HCT116 (cell line): Measurements from ENCODE around the gene CD247. TPM values are rescaled to one million over a fixed set of nuclear protein-coding genes. Genes with fewer than 3 reads are reported as not detected.

Experiments
- ATAC-seq: fragments of 200-7000 bp; cut with Tn5 transposase; 2 replicates; pipeline ENCODE4 v1.9.1; 2020; ENCODE audit warnings: mild to moderate bottlenecking, moderate library complexity
- BruUV-seq: library from RNA; stranded (reverse); fragments of 400-500 nt; replicated peaks from 2 replicates; lab custom pipeline; 2021; lab: Mats Ljungman, UMichigan
- CTCF ChIA-PET: fragments of 300-600 bp; sonication (Branson Sonifier 250); formaldehyde crosslinking; loops from one replicate; lab custom pipeline; 2021; ENCODE audit warnings: antibody characterized with exemption; lab: Charles Lee
- POLR2A ChIA-PET: fragments of 300-600, 350-600 bp; sonication (Branson Sonifier 250); formaldehyde crosslinking; loops from one replicate; lab custom pipeline; 2021; ENCODE audit warnings: antibody characterized with exemption; lab: Charles Lee
- RAD21 ChIA-PET, 2 experiments: fragments of 300-600 bp; sonication (Branson Sonifier 250); formaldehyde crosslinking; loops; one replicate each; lab custom pipeline; 2023; ENCODE audit warnings: low total read pairs in 2 of 2; ENCODE audit not compliant: uncharacterized antibody in 2 of 2, unreplicated experiment in 2 of 2, low non-redundant PET in 1 of 2; lab: Charles Lee
- DNase-seq: peaks from one replicate; pipeline ENCODE4 v3.0.0-alpha.2; 2010; ENCODE audit warnings: low read depth, low spot score
- H2AFZ ChIP-seq: fragments of 200-600 bp; shearing (Covaris generic), sonication (generic); 2 replicates; pipeline ENCODE4 v1.6.1; 2017; ENCODE audit warnings: low read depth, mixed run types, mixed read lengths, antibody characterized with exemption, low read length; ENCODE audit not compliant: poor library complexity, severe bottlenecking
- H3K27ac ChIP-seq: 2 replicates; pipeline ENCODE4 v1.5.1; 2012; ENCODE audit warnings: low read depth, low read length
- H3K27me3 ChIP-seq: fragments of 200-600 bp; sonication (generic); 2 replicates; pipeline ENCODE4 v1.6.1; 2016; ENCODE audit warnings: mixed run types, low read length, mixed read lengths; ENCODE audit not compliant: insufficient read depth
- H3K36me3 ChIP-seq, 2 experiments: fragments of 200-500 bp in 1 of 2; fragments of 200-600 bp in 1 of 2; sonication (Bioruptor generic) in 1 of 2; sonication (generic) in 1 of 2; 2 replicates each; pipeline versions ENCODE4 v1.5.1 to v1.6.1; 2014 to 2016; ENCODE audit warnings: low read length in 2 of 2, inconsistent platforms in 1 of 2, mixed read lengths in 1 of 2, mixed run types in 1 of 2; ENCODE audit not compliant: insufficient read depth in 2 of 2, control insufficient read depth in 1 of 2
- H3K4me1 ChIP-seq, 2 experiments: fragments of 200-600 bp in 1 of 2; sonication (generic) in 1 of 2; 2 replicates each; pipeline versions ENCODE4 v1.5.1 to v1.6.1; 2012 to 2017; ENCODE audit warnings: low read length in 2 of 2, inconsistent platforms in 1 of 2, mild to moderate bottlenecking in 1 of 2, mixed read lengths in 1 of 2, mixed run types in 1 of 2, moderate library complexity in 1 of 2; ENCODE audit not compliant: insufficient read depth in 2 of 2, control insufficient read depth in 1 of 2
- H3K4me2 ChIP-seq: fragments of 200-600 bp; sonication (generic); 2 replicates; pipeline ENCODE4 v1.6.1; 2017; ENCODE audit warnings: mixed run types, low read length, mixed read lengths
- H3K4me3 ChIP-seq, 2 experiments: fragments of 200-600 bp in 1 of 2; sonication (generic) in 1 of 2; replicated peaks in 1 of 2; 2 replicates each; pipeline ENCODE4 v1.5.1; 2011 to 2016; ENCODE audit warnings: low read length in 2 of 2, control low read depth in 1 of 2, low read depth in 1 of 2, mild to moderate bottlenecking in 1 of 2, mixed read lengths in 1 of 2, mixed run types in 1 of 2
- H3K79me2 ChIP-seq: fragments of 200-600 bp; sonication (generic); 2 replicates; pipeline ENCODE4 v1.6.1; 2017; ENCODE audit warnings: mild to moderate bottlenecking, mixed run types, low read length, moderate library complexity, mixed read lengths; ENCODE audit not compliant: insufficient read depth
- H3K9ac ChIP-seq: fragments of 200-600 bp; sonication (generic); 2 replicates; pipeline ENCODE4 v1.6.1; 2016; ENCODE audit warnings: low read length, mixed read lengths
- H3K9me2 ChIP-seq: fragments of 200-600 bp; sonication (generic), shearing (Covaris generic); 2 replicates; pipeline ENCODE4 v1.6.1; 2017; ENCODE audit warnings: mixed run types, mild to moderate bottlenecking, moderate library complexity; ENCODE audit not compliant: insufficient read depth
- H3K9me3 ChIP-seq, 2 experiments: fragments of 200-500 bp in 1 of 2; fragments of 200-600 bp in 1 of 2; sonication (Bioruptor generic) in 1 of 2; sonication (generic) in 1 of 2; 2 replicates each; pipeline ENCODE4 v1.6.1; 2014 to 2017; ENCODE audit warnings: low read length in 2 of 2, mixed read lengths in 2 of 2, inconsistent platforms in 1 of 2, low read depth in 1 of 2, mild to moderate bottlenecking in 1 of 2, mixed run types in 1 of 2, moderate library complexity in 1 of 2; ENCODE audit not compliant: control insufficient read depth in 1 of 2, insufficient read depth in 1 of 2
- H4K20me1 ChIP-seq: fragments of 200-600 bp; sonication (generic), shearing (Covaris generic); 2 replicates; pipeline ENCODE4 v1.6.1; 2017; ENCODE audit warnings: mixed run types, mild to moderate bottlenecking, moderate library complexity; ENCODE audit not compliant: insufficient read depth
- CEBPB ChIP-seq: IDR thresholded peaks from 2 replicates; pipeline ENCODE4 v1.6.1; 2012; ENCODE audit warnings: low read depth
- EGR1 ChIP-seq: IDR thresholded peaks from 2 replicates; pipeline ENCODE4 v1.6.1; 2012; ENCODE audit warnings: low read depth
- FOSL1 ChIP-seq: IDR thresholded peaks from 2 replicates; pipeline ENCODE4 v1.6.1; 2012; ENCODE audit warnings: low read depth
- RAD21 ChIP-seq: IDR thresholded peaks from 2 replicates; pipeline ENCODE4 v1.6.1; 2012; ENCODE audit warnings: low read depth, mild to moderate bottlenecking
- SRF ChIP-seq: IDR thresholded peaks from 2 replicates; pipeline ENCODE4 v1.6.1; 2012; ENCODE audit warnings: low read depth
- intact Hi-C: fragments of 100-400 bp; cut with micrococcal nuclease; formaldehyde crosslinking; loops from 2 replicates; pipeline ENCODE4 v1.10.0; 2022
- total RNA-seq: library from RNA; stranded (reverse); gene quantifications from one replicate; pipeline ENCODE4 v1.2.1, GENCODE V29; 2021; ENCODE audit not compliant: unreplicated experiment
- TF ChIP-seq, protein P1 (sequence below), 3 experiments: fragments of 200-600 bp in 1 of 3; sonication (generic) in 1 of 3; IDR thresholded peaks in 2 of 3; conservative IDR thresholded peaks in 1 of 3; 2 replicates each; pipeline ENCODE4 v1.5.1; 2012 to 2017; ENCODE audit warnings: low read depth in 2 of 3, low read length in 2 of 3, antibody characterized with exemption in 1 of 3, borderline replicate concordance in 1 of 3, control low read depth in 1 of 3, mild to moderate bottlenecking in 1 of 3, mixed read lengths in 1 of 3, mixed run types in 1 of 3, moderate library complexity in 1 of 3; ENCODE audit not compliant: insufficient read depth in 1 of 3
- TF ChIP-seq, protein P2 (sequence below): IDR thresholded peaks from 2 replicates; pipeline ENCODE4 v1.6.1; 2012; ENCODE audit warnings: low read depth

The CD247 gene
- total RNA-seq, 1 experiment from 2014 or later = 0.57 TPM

DNA sequence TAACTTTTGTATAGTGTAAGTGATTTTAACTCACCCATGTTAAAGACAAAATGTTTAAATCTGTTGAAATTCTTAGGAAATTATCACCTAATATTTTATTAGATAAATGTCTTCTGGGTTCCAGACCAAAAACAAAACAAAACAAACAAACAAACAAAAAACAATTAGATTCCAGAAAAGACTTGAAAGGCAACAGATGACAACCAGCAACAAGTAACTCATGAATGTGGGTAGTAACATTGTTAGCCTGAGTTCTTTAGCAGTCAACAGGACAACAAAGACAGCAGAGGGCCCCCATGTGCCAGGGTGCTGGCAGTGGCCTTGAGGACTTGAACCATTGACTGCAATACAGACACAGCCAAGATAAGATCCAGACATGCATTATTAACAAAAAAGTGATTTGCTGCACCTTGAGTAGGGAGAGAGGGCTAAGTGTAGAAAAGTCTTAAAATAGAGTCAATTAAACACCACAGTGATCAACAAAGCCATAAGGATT, 2.4 kb upstream of the CD247 start:
- RAD21 ChIA-PET = no interaction called here
- no peak overlapping the region for H3K9ac ChIP-seq
- no peaks in the 10 kb centered on the region for H3K9me2 ChIP-seq
- intact Hi-C loops = no loop called here
- ATAC-seq = peak; percentile 65
- H3K4me2 ChIP-seq = no peak overlapping the region
- POLR2A ChIA-PET = no interaction called here
- H3K4me1 ChIP-seq = no peaks in the 10 kb centered on the region
- H4K20me1 ChIP-seq = no peaks in the 10 kb centered on the region
- CTCF ChIA-PET = no interaction called here
- H3K27ac ChIP-seq = no peak overlapping the region
- no peak overlapping the region for H3K4me3 ChIP-seq
- no peaks in the 10 kb centered on the region for H3K27me3 ChIP-seq
- H3K36me3 ChIP-seq = no peaks in the 10 kb centered on the region
- H3K79me2 ChIP-seq = no peaks in the 10 kb centered on the region
- H2AFZ ChIP-seq = no peak overlapping the region
- BruUV-seq = no TSS peak
- H3K9me3 ChIP-seq = no peaks in the 10 kb centered on the region
- no peak for DNase-seq
- TF ChIP-seq CEBPB (no peak), RAD21 (peak; percentile 54), EGR1 (no peak), FOSL1 (no peak), SRF (no peak)
- TF ChIP-seq, protein P1, sequence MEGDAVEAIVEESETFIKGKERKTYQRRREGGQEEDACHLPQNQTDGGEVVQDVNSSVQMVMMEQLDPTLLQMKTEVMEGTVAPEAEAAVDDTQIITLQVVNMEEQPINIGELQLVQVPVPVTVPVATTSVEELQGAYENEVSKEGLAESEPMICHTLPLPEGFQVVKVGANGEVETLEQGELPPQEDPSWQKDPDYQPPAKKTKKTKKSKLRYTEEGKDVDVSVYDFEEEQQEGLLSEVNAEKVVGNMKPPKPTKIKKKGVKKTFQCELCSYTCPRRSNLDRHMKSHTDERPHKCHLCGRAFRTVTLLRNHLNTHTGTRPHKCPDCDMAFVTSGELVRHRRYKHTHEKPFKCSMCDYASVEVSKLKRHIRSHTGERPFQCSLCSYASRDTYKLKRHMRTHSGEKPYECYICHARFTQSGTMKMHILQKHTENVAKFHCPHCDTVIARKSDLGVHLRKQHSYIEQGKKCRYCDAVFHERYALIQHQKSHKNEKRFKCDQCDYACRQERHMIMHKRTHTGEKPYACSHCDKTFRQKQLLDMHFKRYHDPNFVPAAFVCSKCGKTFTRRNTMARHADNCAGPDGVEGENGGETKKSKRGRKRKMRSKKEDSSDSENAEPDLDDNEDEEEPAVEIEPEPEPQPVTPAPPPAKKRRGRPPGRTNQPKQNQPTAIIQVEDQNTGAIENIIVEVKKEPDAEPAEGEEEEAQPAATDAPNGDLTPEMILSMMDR (IDR thresholded peaks at IDR 0.05 in 2 of 3, conservative IDR thresholded peaks at IDR 0.05 in 1 of 3; ENCODE audit: borderline replicate concordance in 1 of 3, insufficient read depth in 1 of 3, low read depth in 2 of 3, low read length in 2 of 3) = peak; percentile 11 to 20 (median 19); a peak in 1 of 6 replicates
- TF ChIP-seq, protein P2, sequence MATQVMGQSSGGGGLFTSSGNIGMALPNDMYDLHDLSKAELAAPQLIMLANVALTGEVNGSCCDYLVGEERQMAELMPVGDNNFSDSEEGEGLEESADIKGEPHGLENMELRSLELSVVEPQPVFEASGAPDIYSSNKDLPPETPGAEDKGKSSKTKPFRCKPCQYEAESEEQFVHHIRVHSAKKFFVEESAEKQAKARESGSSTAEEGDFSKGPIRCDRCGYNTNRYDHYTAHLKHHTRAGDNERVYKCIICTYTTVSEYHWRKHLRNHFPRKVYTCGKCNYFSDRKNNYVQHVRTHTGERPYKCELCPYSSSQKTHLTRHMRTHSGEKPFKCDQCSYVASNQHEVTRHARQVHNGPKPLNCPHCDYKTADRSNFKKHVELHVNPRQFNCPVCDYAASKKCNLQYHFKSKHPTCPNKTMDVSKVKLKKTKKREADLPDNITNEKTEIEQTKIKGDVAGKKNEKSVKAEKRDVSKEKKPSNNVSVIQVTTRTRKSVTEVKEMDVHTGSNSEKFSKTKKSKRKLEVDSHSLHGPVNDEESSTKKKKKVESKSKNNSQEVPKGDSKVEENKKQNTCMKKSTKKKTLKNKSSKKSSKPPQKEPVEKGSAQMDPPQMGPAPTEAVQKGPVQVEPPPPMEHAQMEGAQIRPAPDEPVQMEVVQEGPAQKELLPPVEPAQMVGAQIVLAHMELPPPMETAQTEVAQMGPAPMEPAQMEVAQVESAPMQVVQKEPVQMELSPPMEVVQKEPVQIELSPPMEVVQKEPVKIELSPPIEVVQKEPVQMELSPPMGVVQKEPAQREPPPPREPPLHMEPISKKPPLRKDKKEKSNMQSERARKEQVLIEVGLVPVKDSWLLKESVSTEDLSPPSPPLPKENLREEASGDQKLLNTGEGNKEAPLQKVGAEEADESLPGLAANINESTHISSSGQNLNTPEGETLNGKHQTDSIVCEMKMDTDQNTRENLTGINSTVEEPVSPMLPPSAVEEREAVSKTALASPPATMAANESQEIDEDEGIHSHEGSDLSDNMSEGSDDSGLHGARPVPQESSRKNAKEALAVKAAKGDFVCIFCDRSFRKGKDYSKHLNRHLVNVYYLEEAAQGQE = no peak
- TF ChIP-seq, all 23 proteins: peak for 2
